ENCODE measurements around the gene RETNLB. TPM values are rescaled to one million over a fixed set of nuclear protein-coding genes. Genes with fewer than 3 reads are reported as not detected.

Gene RETNLB
- total RNA-seq, 1 donor from 2014 or later = not detected

DNA sequence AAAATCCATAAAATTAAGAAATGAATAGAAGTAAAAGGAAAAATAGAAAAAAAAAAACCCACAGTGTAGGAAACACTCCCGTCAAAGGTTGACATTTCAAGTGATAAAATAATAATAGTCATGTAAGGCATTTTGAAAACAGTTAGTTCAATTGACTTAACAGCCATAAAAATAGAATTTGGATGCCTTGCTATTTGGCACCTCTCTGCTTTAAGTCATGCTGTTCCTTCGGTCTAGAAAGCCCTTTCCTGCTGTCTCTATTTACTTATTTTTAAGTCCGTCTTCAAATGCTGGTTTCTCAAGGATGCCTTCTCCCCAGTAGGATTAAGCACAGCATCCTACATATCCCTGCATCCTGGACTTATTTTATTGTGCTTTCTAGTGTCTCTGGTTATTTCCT lies 22.3 kb upstream of the RETNLB start:
- Mint-ChIP-seq H3K36me3 (ENCODE audit: low read depth, unreplicated experiment) (no peaks in the 10 kb centered on the region), H3K9me3 (ENCODE audit: unreplicated experiment) (no peaks in the 10 kb centered on the region), H3K4me1 (ENCODE audit: low read depth, unreplicated experiment) (no peaks in the 10 kb centered on the region), H3K27ac (ENCODE audit: unreplicated experiment) (no peak overlapping the region), H3K4me3 (ENCODE audit: unreplicated experiment) (no peak overlapping the region), H3K27me3 (ENCODE audit: low read depth, unreplicated experiment) (no peaks in the 10 kb centered on the region)
- H3K36me3 ChIP-seq (ENCODE audit: insufficient read depth, low read length) = no peaks in the 10 kb centered on the region
- no peak overlapping the region for H3K27ac ChIP-seq (ENCODE audit: low read depth, low read length)
- DNase-seq (ENCODE audit: low read depth) (no peak), FAIRE-seq (no peak)
- H3K4me2 ChIP-seq (ENCODE audit: low read length) = no peak overlapping the region
- no peak overlapping the region for H2AFZ ChIP-seq (ENCODE audit: low read depth, low read length)
- TF ChIP-seq, protein P1, sequence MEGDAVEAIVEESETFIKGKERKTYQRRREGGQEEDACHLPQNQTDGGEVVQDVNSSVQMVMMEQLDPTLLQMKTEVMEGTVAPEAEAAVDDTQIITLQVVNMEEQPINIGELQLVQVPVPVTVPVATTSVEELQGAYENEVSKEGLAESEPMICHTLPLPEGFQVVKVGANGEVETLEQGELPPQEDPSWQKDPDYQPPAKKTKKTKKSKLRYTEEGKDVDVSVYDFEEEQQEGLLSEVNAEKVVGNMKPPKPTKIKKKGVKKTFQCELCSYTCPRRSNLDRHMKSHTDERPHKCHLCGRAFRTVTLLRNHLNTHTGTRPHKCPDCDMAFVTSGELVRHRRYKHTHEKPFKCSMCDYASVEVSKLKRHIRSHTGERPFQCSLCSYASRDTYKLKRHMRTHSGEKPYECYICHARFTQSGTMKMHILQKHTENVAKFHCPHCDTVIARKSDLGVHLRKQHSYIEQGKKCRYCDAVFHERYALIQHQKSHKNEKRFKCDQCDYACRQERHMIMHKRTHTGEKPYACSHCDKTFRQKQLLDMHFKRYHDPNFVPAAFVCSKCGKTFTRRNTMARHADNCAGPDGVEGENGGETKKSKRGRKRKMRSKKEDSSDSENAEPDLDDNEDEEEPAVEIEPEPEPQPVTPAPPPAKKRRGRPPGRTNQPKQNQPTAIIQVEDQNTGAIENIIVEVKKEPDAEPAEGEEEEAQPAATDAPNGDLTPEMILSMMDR (IDR thresholded peaks at IDR 0.05; ENCODE audit: insufficient read depth, low read depth, low read length) = no peak
- no peak for TF ChIP-seq EZH2 (IDR thresholded peaks at IDR 0.05; ENCODE audit: insufficient read depth, low read length)
- H3K4me3 ChIP-seq (ENCODE audit: insufficient read depth, low read depth, low read length) = no peak overlapping the region
- H4K20me1 ChIP-seq (ENCODE audit: insufficient read depth, low read length) = no peaks in the 10 kb centered on the region
- no peaks in the 10 kb centered on the region for H3K9me3 ChIP-seq (ENCODE audit: insufficient read depth, low read depth, low read length)
- no peaks in the 10 kb centered on the region for H3K4me1 ChIP-seq (ENCODE audit: insufficient read depth, low read length)
- no peaks in the 10 kb centered on the region for H3K27me3 ChIP-seq (ENCODE audit: insufficient read depth, low read length)
- no peaks in the 10 kb centered on the region for H3K79me2 ChIP-seq (ENCODE audit: insufficient read depth, low read length)
- H3K9ac ChIP-seq (ENCODE audit: low read length) = no peak overlapping the region

DNA sequence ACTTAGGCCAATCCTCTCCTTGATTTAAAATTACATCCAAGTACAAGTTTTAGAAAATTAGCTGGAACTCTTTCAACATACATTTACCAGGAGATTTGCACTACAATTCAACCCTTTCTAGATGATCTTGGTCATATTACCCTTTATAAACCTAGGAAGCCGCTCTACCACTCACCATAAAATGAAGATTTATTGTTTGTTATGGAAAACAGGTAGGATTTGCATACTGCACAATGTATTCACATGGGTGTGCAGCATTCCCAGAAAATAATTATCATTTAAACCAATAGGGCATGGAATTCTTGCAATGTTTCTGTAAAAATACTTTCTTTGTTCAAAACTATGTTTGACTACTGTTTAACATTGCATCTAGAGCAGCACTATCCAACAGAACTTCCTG lies 18.4 kb upstream of the RETNLB start:
- Histone ChIP-seq H3K4me1 (ENCODE audit: insufficient read depth, low read length) (no peaks in the 10 kb centered on the region), H3K4me3 (ENCODE audit: insufficient read depth, low read depth, low read length) (no peak overlapping the region), H3K27ac (ENCODE audit: low read depth, low read length) (no peak overlapping the region), H3K9me3 (ENCODE audit: insufficient read depth, low read depth, low read length) (no peaks in the 10 kb centered on the region), H3K4me2 (ENCODE audit: low read length) (no peak overlapping the region), H3K9ac (ENCODE audit: low read length) (no peak overlapping the region), H2AFZ (ENCODE audit: low read depth, low read length) (no peak overlapping the region), H3K27me3 (ENCODE audit: insufficient read depth, low read length) (no peaks in the 10 kb centered on the region), H4K20me1 (ENCODE audit: insufficient read depth, low read length) (no peaks in the 10 kb centered on the region), H3K79me2 (ENCODE audit: insufficient read depth, low read length) (no peaks in the 10 kb centered on the region), H3K36me3 (ENCODE audit: insufficient read depth, low read length) (no peaks in the 10 kb centered on the region)
- no peak overlapping the region for H3K4me3 Mint-ChIP-seq (ENCODE audit: unreplicated experiment)
- FAIRE-seq = no peak
- DNase-seq (ENCODE audit: low read depth) = no peak
- H3K9me3 Mint-ChIP-seq (ENCODE audit: unreplicated experiment) = no peaks in the 10 kb centered on the region
- TF ChIP-seq, protein P1 (IDR thresholded peaks at IDR 0.05; ENCODE audit: insufficient read depth, low read depth, low read length) = no peak
- no peaks in the 10 kb centered on the region for H3K27me3 Mint-ChIP-seq (ENCODE audit: low read depth, unreplicated experiment)
- H3K36me3 Mint-ChIP-seq (ENCODE audit: low read depth, unreplicated experiment) = no peaks in the 10 kb centered on the region
- H3K4me1 Mint-ChIP-seq (ENCODE audit: low read depth, unreplicated experiment) = no peaks in the 10 kb centered on the region
- no peak overlapping the region for H3K27ac Mint-ChIP-seq (ENCODE audit: unreplicated experiment)

DNA sequence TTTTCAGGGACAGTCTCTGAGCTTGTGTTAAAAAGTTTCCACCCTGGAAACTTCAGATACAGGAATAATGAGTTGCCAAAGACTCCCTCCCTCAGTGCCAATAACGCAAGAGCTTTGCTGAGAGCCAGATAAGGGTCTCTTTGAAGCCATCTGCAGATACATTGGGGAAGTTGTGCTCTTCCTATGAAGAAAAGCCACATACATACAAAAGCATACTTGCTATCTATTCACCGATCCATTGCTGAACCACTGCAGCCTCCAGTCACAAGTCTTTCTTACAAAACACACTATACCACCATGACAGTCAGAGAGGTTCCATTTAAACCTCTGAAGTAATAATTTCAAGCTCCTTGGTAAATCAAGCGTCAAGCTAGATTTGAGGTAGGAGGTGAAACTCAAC lies 10.0 kb upstream of the RETNLB start:
- Histone ChIP-seq H3K4me1 (ENCODE audit: insufficient read depth, low read length) (no peaks in the 10 kb centered on the region), H3K27me3 (ENCODE audit: insufficient read depth, low read length) (no peaks in the 10 kb centered on the region), H3K9ac (ENCODE audit: low read length) (no peak overlapping the region), H3K27ac (ENCODE audit: low read depth, low read length) (no peak overlapping the region), H4K20me1 (ENCODE audit: insufficient read depth, low read length) (no peaks in the 10 kb centered on the region), H3K4me2 (ENCODE audit: low read length) (no peak overlapping the region), H3K9me3 (ENCODE audit: insufficient read depth, low read depth, low read length) (no peaks in the 10 kb centered on the region), H3K36me3 (ENCODE audit: insufficient read depth, low read length) (no peaks in the 10 kb centered on the region), H3K79me2 (ENCODE audit: insufficient read depth, low read length) (no peaks in the 10 kb centered on the region), H2AFZ (ENCODE audit: low read depth, low read length) (no peak overlapping the region), H3K4me3 (ENCODE audit: insufficient read depth, low read depth, low read length) (no peak overlapping the region)
- no peak for DNase-seq (ENCODE audit: low read depth)
- Mint-ChIP-seq H3K36me3 (ENCODE audit: low read depth, unreplicated experiment) (no peaks in the 10 kb centered on the region), H3K4me1 (ENCODE audit: low read depth, unreplicated experiment) (no peaks in the 10 kb centered on the region), H3K4me3 (ENCODE audit: unreplicated experiment) (no peak overlapping the region), H3K27me3 (ENCODE audit: low read depth, unreplicated experiment) (no peaks in the 10 kb centered on the region), H3K9me3 (ENCODE audit: unreplicated experiment) (no peaks in the 10 kb centered on the region), H3K27ac (ENCODE audit: unreplicated experiment) (no peak overlapping the region)
- no peak for TF ChIP-seq EZH2 (IDR thresholded peaks at IDR 0.05; ENCODE audit: insufficient read depth, low read length)
- TF ChIP-seq, protein P1 (IDR thresholded peaks at IDR 0.05; ENCODE audit: insufficient read depth, low read depth, low read length) = no peak
- no peak for FAIRE-seq

All from astrocyte (in vitro differentiated cells and primary cell).